Hematopoietic multipotent progenitor cell treated with erythropoietin and hydrocortisone succinate and interleukin-3 and kit ligand, for 17 days (in vitro differentiated cells): ENCODE measurements around the gene ZBTB32.
"Not testable (repeated sequence)": the region's sequence is repeated elsewhere in the genome, so short reads cannot be mapped to it uniquely, and the experiment has no call there.

Source experiments
- DNase-seq: peaks from one replicate; pipeline ENCODE4 v3.0.0-alpha.2; 2015; ENCODE audit warnings: low spot score

Gene ZBTB32

GRCh38 chr19:35720648-35721047 lies 16.3 kb downstream of the ZBTB32 start:
- no peak for DNase-seq

GRCh38 chr19:35721374-35721773 lies 17.0 kb downstream of the ZBTB32 start:
- DNase-seq = no peak

DNA sequence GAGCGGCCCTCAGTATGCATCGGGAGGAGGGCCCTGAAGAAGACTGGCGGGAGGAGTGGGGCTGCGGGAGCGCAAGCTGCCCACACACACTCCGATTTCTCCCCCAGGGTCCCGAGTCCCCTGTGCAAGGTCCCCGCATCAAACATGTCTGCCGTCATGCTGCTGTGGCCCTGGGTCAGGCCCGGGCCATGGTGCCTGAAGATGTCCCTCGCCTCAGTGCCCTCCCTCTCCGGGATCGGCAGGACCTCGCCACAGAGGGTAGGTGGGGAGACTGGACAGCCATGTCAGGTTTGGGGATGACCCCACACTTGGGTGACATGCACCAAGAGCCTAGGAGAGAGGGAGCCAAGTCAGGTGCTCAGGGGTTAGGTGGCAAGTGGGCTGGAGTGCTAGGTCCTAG lies 18.1 kb downstream of the ZBTB32 start:
- DNase-seq = no peak

- DNase-seq = no peak
Observed at GRCh38 chr19:35722897-35723296, 18.5 kb downstream of the ZBTB32 start.

- no peak for DNase-seq
Observed at GRCh38 chr19:35723671-35724070, 19.3 kb downstream of the ZBTB32 start.

DNA sequence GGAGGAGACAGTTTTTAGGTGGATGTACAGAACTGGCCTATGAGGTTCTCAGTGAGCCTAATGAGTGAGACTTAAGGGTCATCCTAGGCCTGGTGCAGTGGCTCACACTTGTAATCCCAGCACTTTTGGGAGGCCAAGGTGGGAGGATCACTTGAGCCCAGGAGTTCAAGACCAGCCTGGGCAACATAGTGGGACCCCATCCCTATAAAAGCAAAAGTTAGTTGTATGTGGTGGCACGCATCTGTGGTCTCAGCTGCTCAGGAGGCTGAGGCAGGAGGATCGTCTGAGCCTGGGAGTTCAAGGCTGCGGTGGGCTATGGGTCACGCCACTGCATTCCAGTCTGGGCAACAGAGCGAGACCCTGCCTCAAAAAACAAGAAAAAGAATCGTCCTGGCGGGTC lies 19.8 kb downstream of the ZBTB32 start:
- not testable (repeated sequence) for DNase-seq

- DNase-seq = no peak
Observed at GRCh38 chr19:35724560-35724959, 20.2 kb downstream of the ZBTB32 start.

DNA sequence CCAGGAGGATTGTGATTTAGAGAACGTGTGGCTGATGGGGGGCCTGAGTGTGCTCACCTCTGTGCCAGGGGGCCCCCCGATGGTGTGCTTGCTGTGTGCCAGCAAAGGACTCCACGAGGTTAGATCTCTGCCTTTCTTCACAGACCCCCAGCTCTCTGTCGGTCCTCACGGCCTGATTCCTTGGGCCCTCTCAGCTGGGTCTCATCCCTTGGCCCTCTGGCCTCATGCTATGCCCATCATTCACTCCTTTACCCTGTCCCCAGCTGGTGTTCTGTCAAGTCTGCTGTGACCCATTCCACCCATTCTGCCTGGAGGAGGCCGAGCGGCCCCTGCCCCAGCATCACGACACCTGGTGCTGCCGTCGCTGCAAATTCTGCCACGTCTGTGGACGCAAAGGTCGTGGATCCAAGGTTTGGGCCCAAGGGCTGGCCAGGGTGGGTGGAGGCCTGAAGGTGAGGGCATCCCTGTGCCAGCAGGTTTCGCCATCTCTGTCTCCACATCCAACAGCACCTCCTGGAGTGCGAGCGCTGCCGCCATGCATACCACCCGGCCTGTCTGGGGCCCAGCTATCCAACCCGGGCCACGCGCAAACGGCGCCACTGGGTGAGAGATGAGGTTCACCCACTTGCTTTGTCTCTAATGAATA lies 21.0 kb downstream of the ZBTB32 start:
- no peak for DNase-seq

DNA sequence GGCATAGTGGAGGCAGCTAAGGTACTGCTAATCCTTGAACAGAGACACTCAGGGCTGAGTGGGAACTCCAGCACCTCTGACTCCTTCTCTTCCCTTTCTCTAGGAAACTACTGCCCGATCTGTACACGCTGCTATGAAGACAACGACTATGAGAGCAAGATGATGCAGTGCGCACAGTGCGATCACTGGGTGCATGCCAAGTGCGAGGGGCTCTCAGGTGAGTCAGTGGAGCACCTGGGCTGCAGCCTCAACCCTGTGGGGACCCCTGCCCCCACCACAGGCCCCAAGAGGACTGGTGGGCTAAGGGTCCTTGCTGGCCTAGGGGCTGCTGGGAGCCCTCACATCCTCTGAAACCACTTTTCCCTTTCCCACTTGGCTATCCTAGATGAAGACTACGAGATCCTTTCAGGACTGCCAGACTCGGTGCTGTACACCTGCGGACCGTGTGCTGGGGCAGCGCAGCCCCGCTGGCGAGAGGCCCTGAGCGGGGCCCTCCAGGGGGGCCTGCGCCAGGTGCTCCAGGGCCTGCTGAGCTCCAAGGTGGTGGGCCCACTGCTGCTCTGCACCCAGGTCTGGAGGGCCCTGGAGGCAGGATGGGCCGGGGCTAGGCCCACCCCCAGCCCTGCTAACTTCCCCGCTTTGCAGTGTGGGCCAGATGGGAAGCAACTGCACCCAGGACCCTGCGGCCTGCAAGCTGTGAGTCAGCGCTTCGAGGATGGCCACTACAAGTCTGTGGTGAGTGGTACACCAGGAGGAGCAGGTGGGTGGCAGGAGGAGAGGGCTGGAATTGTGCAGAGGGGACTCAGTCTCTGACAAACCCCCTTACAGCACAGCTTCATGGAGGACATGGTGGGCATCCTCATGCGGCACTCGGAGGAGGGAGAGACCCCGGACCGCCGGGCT lies 22.9 kb downstream of the ZBTB32 start:
- no peak for DNase-seq

DNA sequence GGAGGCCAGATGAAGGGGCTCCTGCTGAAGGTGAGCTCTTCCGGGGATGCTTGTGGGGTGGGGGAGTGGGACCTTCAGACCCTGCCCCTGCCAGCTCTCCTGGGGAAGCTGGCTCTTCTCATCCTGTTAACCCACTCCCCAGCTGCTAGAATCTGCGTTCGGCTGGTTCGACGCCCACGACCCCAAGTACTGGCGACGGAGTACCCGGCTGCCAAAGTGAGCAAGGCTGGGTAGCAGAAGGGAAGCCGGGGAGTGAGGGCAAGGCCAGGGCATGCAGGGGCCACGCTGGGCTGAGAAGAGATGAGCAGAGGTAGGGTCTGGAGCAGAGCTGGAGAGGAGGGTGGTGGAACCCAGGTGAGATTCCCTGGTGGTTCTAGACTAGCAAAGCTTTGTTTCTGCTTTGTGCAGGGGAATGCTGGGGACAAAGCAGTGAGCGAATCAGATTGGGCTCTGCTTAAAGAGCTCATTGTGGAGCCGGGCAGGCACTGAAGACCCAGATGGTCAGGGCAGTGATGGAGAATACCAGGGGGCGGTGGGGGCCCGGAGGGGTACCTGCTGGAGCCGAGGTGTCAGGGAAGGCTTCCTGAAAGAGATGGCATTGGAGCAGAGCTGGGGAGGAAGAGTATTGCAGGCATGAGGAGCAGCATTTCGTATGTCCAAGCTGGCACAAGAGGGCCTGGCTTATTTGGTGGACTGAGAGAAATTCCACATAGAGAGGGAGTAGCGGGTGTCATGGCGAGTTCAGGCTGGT lies 23.8 kb downstream of the ZBTB32 start:
- no peak for DNase-seq

DNA sequence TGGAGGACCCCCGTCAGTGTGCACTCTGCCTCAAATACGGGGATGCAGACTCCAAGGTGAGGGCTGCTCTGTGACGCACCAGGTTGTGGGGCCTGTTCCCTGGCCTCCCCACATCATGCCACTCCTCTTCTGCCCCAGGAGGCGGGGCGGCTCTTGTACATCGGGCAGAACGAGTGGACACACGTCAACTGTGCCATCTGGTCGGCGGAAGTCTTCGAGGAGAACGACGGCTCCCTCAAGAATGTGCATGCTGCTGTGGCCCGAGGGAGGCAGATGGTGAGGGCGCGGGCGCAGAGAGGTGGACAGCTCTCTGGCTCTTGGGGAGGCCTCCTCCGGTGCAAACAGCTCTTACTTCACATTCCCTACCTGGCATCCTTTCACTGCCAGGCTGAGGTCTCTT lies 24.7 kb downstream of the ZBTB32 start:
- DNase-seq = no peak

DNA sequence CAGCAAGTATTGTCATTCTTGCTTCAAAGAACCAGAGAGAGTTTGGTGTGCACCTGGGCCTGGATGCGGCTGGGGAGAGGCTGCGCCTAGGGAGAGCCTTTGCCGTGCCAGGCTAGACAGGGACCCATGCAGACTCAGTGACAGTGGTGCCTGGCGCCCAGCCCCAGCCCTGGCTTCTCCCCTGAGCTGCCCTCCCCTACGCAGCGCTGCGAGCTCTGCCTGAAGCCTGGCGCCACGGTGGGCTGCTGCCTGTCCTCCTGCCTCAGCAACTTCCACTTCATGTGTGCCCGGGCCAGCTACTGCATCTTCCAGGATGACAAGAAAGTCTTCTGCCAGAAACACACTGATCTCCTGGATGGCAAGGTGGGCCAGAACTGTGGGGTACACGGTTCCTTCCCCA lies 25.4 kb downstream of the ZBTB32 start:
- DNase-seq = no peak

DNA sequence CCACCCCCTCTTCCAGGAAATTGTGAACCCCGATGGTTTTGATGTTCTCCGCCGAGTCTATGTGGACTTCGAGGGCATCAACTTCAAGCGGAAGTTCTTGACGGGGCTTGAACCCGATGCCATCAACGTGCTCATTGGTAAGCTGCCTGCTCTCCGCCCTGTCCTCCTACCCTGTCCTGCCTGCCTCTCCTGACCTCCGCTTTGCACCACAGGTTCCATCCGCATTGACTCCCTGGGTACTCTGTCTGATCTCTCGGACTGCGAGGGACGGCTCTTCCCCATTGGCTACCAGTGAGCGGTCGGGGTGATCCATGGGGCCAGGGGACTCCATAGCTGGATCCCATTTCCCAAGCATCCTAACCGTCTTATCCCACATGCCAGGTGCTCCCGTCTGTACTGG lies 26.0 kb downstream of the ZBTB32 start:
- no peak for DNase-seq

GRCh38 chr19:35731353-35731752 lies 27.0 kb downstream of the ZBTB32 start:
- no peak for DNase-seq

DNA sequence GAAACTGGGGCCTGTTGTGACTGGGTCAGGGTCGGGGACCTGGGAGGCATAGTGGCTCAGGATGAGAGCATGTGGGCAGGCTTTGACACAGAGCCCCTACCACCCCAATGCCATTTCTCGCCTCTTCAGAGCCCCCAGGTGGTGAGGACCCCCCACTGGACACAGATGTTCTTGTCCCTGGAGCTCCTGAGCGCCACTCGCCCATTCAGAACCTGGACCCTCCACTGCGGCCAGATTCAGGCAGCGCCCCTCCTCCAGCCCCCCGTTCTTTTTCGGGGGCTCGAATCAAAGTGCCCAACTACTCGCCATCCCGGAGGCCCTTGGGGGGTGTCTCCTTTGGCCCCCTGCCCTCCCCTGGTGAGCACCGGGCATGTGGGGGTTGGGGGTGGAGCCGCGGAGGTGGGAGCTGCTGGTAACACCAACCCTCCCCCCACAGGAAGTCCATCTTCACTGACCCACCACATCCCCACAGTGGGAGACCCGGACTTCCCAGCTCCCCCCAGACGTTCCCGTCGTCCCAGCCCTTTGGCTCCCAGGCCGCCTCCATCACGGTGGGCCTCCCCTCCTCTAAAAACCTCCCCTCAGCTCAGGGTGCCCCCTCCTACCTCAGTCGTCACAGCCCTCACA lies 27.5 kb downstream of the ZBTB32 start:
- DNase-seq = no peak

GRCh38 chr19:35732540-35733179 lies 28.3 kb downstream of the ZBTB32 start:
- no peak for DNase-seq

GRCh38 chr19:35733180-35734125 lies 29.1 kb downstream of the ZBTB32 start:
- no peak for DNase-seq

DNA sequence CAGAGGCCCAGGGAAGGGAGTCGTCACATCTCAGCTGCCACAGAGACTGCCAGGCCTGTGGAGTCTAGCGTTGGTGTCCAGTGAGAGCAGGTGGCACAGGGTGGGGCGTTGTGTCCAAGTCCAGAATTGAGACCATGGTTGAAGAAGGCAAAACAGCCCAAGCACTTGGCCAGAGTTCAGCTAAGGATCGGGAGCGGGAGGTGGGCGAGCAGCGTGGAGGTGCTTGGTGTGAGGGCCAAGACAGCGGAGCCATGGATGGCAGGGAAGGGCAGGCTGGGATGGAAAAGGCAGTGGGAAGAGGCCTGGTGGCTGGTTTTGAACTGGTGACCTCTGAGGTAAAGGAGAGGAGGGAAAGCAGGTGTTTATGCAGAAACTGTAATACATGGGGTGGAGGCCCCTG lies 29.9 kb downstream of the ZBTB32 start:
- DNase-seq = no peak

GRCh38 chr19:35734889-35735288 lies 30.5 kb downstream of the ZBTB32 start:
- no peak for DNase-seq
